Measurements from ENCODE around the gene PHOSPHO2.

DNA sequence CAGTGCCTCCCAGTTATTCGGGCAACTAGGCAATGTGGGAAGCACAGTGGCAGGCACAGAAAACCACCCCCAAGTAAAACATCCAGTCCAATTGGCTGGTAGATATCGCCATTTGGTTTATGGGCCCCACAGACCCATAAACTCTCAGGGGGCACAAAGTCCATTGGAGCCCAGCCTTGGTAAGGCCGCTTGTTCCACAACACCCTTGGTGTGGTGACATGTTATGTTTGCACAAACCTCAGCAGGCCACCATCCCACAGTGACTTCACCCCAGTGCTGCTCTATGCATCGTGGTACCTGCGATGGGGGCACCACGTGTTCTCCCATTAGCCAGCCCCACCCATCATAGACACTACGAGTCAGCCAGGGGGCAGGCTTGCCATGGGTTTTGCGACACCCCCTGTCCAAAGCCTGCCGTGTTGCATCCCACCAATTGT, 18.5 kb downstream of the PHOSPHO2 start:
- TF ChIP-seq CTCF (IDR thresholded peaks at IDR 0.05) (no peak), POLR2A (IDR thresholded peaks at IDR 0.05) (no peak)

Measured in thyroid gland (tissue), 4 donors.